Subcutaneous abdominal adipose tissue (tissue), 5 donors: ENCODE data around the gene FRMD6.

Experiments
- H3K27ac ChIP-seq: one replicate; pipeline ENCODE4 v1.7.0; 2013; ENCODE audit warnings: low read depth, mild to moderate bottlenecking, inconsistent platforms, low read length, moderate library complexity
- H3K27me3 ChIP-seq, 5 donors: one replicate each; pipeline ENCODE4 v1.7.0; 2013; ENCODE audit warnings: low read length in 5 of 5, inconsistent platforms in 1 of 5; ENCODE audit not compliant: control insufficient read depth in 5 of 5, insufficient read depth in 4 of 5
- H3K36me3 ChIP-seq, 5 donors: one replicate each; pipeline ENCODE4 v1.7.0; 2013; ENCODE audit warnings: low read length in 5 of 5; ENCODE audit not compliant: control insufficient read depth in 5 of 5, insufficient read depth in 5 of 5
- H3K4me1 ChIP-seq, 5 donors: one replicate each; pipeline ENCODE4 v1.7.0; 2013; ENCODE audit warnings: low read length in 5 of 5, mild to moderate bottlenecking in 3 of 5, moderate library complexity in 1 of 5; ENCODE audit not compliant: control insufficient read depth in 5 of 5, insufficient read depth in 5 of 5
- H3K4me3 ChIP-seq, 5 donors: one replicate each; pipeline ENCODE4 v1.7.0; 2013; ENCODE audit warnings: low read length in 5 of 5, low read depth in 1 of 5
- H3K9ac ChIP-seq, 5 donors: one replicate each; pipeline ENCODE4 v1.7.0; 2013; ENCODE audit warnings: low read length in 5 of 5, mild to moderate bottlenecking in 4 of 5, moderate library complexity in 3 of 5
- H3K9me3 ChIP-seq, 5 donors: one replicate each; pipeline ENCODE4 v1.7.0; 2013; ENCODE audit warnings: low read length in 5 of 5; ENCODE audit not compliant: control insufficient read depth in 5 of 5
- donor health status: healthy.
- donor health status: healthy.
- donor health status: healthy.
- donor health status: healthy.
- donor health status: healthy.

The FRMD6 gene

GRCh38 chr14:51681411-51681810 is 29.7 kb downstream of the FRMD6 start:
- Histone ChIP-seq H3K4me3 (no peak overlapping the region), H3K9me3 (no peaks in the 10 kb centered on the region), H3K36me3 (no peaks in the 10 kb centered on the region), H3K9ac (no peak overlapping the region), H3K27ac (no peak overlapping the region), H3K27me3 (no peaks in the 10 kb centered on the region), H3K4me1 (peaks cover 0 to 28% (median 16%) of the 10 kb centered on the region in 5 donors)

GRCh38 chr14:51682411-51682810 is 30.7 kb downstream of the FRMD6 start:
- Histone ChIP-seq H3K4me3 (no peak overlapping the region), H3K36me3 (no peaks in the 10 kb centered on the region), H3K27ac (no peak overlapping the region), H3K4me1 (peaks cover 0 to 18% (median 8%) of the 10 kb centered on the region in 5 donors), H3K9me3 (no peaks in the 10 kb centered on the region), H3K27me3 (no peaks in the 10 kb centered on the region), H3K9ac (no peak overlapping the region)

GRCh38 chr14:51684760-51685159 is 33.0 kb downstream of the FRMD6 start:
- Histone ChIP-seq H3K27me3 (no peaks in the 10 kb centered on the region), H3K9me3 (no peaks in the 10 kb centered on the region), H3K4me3 (no peak overlapping the region), H3K27ac (no peak overlapping the region), H3K4me1 (peaks cover 0 to 7% (median 0%) of the 10 kb centered on the region in 5 donors), H3K36me3 (no peaks in the 10 kb centered on the region), H3K9ac (no peak overlapping the region)

- H3K27ac ChIP-seq = no peak overlapping the region
- no peaks in the 10 kb centered on the region for H3K4me1 ChIP-seq
- H3K9ac ChIP-seq = no peak overlapping the region
- peaks cover 0 to 7% (median 0%) of the 10 kb centered on the region in 5 donors for H3K36me3 ChIP-seq
- no peak overlapping the region for H3K4me3 ChIP-seq
- no peaks in the 10 kb centered on the region for H3K9me3 ChIP-seq
- H3K27me3 ChIP-seq = no peaks in the 10 kb centered on the region
Measured at GRCh38 chr14:51691176-51691575, 39.5 kb downstream of the FRMD6 start.

- H3K4me3 ChIP-seq = no peak overlapping the region
- no peaks in the 10 kb centered on the region for H3K9me3 ChIP-seq
- peaks cover 0 to 7% (median 2%) of the 10 kb centered on the region in 5 donors for H3K36me3 ChIP-seq
- H3K27ac ChIP-seq = no peak overlapping the region
- no peak overlapping the region for H3K9ac ChIP-seq
- no peaks in the 10 kb centered on the region for H3K4me1 ChIP-seq
- no peaks in the 10 kb centered on the region for H3K27me3 ChIP-seq
Measured at GRCh38 chr14:51692646-51693045, 40.9 kb downstream of the FRMD6 start.

- Histone ChIP-seq H3K4me1 (no peaks in the 10 kb centered on the region), H3K27ac (no peak overlapping the region), H3K36me3 (peaks cover 0 to 10% (median 3%) of the 10 kb centered on the region in 5 donors), H3K4me3 (no peak overlapping the region), H3K9ac (no peak overlapping the region), H3K9me3 (no peaks in the 10 kb centered on the region), H3K27me3 (no peaks in the 10 kb centered on the region)
Measured at GRCh38 chr14:51697848-51698247, 46.1 kb downstream of the FRMD6 start.

- Histone ChIP-seq H3K27me3 (no peaks in the 10 kb centered on the region), H3K27ac (no peak overlapping the region), H3K36me3 (peaks cover 13 to 29% (median 23%) of the 10 kb centered on the region in 5 donors), H3K9ac (no peak overlapping the region), H3K4me1 (no peaks in the 10 kb centered on the region), H3K4me3 (no peak overlapping the region), H3K9me3 (no peaks in the 10 kb centered on the region)
Measured at GRCh38 chr14:51701951-51702350, 50.2 kb downstream of the FRMD6 start.

GRCh38 chr14:51703787-51704186 is 52.1 kb downstream of the FRMD6 start:
- no peak overlapping the region for H3K4me3 ChIP-seq
- no peak overlapping the region for H3K9ac ChIP-seq
- H3K9me3 ChIP-seq = no peaks in the 10 kb centered on the region
- H3K27me3 ChIP-seq = no peaks in the 10 kb centered on the region
- no peaks in the 10 kb centered on the region for H3K4me1 ChIP-seq
- peaks cover 13 to 38% (median 27%) of the 10 kb centered on the region in 5 donors for H3K36me3 ChIP-seq
- H3K27ac ChIP-seq = no peak overlapping the region

- H3K9me3 ChIP-seq = no peaks in the 10 kb centered on the region
- H3K4me3 ChIP-seq = no peak overlapping the region
- no peak overlapping the region for H3K9ac ChIP-seq
- H3K27me3 ChIP-seq = no peaks in the 10 kb centered on the region
- peaks cover 13 to 41% (median 31%) of the 10 kb centered on the region in 5 donors for H3K36me3 ChIP-seq
- no peak overlapping the region for H3K27ac ChIP-seq
- no peaks in the 10 kb centered on the region for H3K4me1 ChIP-seq
Measured at GRCh38 chr14:51704545-51704944, 52.8 kb downstream of the FRMD6 start.

GRCh38 chr14:51707327-51707726 is 55.6 kb downstream of the FRMD6 start:
- Histone ChIP-seq H3K27ac (no peak overlapping the region), H3K27me3 (no peaks in the 10 kb centered on the region), H3K9ac (no peak overlapping the region), H3K9me3 (no peaks in the 10 kb centered on the region), H3K4me3 (no peak overlapping the region), H3K36me3 (peaks cover 13 to 46% (median 34%) of the 10 kb centered on the region in 5 donors), H3K4me1 (no peaks in the 10 kb centered on the region)

- Histone ChIP-seq H3K9ac (no peak overlapping the region), H3K36me3 (peaks cover 8 to 32% (median 20%) of the 10 kb centered on the region in 5 donors), H3K27ac (no peak overlapping the region), H3K4me1 (no peaks in the 10 kb centered on the region), H3K9me3 (no peaks in the 10 kb centered on the region), H3K27me3 (no peaks in the 10 kb centered on the region), H3K4me3 (no peak overlapping the region)
Measured at GRCh38 chr14:51711505-51711904, 59.8 kb downstream of the FRMD6 start.
